Measurements from ENCODE around the gene TRIP6. TPM values are rescaled to one million over a fixed set of nuclear protein-coding genes. Genes with fewer than 3 reads are reported as not detected.
A peak's percentile ranks its signal among the peaks of the same experiment; 100 is the strongest.

Gene TRIP6
- total RNA-seq, 4 donors from 2014 or later: 71.8 to 88.7 (median 81.0) TPM

- TF ChIP-seq CTCF (IDR thresholded peaks at IDR 0.05) (no peak), POLR2A (IDR thresholded peaks at IDR 0.05) (no peak)
- 19 to 31% methylated on average over 16 to 17 of the region's 17 CpGs for WGBS, 2 donors
- intact Hi-C loops (cut with DNase I; ENCODE audit: low total_unique reads): no loop called here
- DNase-seq (ENCODE audit: low spot score in 2 of 2): peak; percentile 47 to 92
- no peak overlapping the region for H3K4me3 ChIP-seq (ENCODE audit: low read depth, poor library complexity, severe bottlenecking)
Measured at GRCh38 chr7:100835903-100836811, 31.0 kb upstream of the TRIP6 start.

- no peak for DNase-seq (ENCODE audit: low spot score in 2 of 2)
- TF ChIP-seq CTCF (IDR thresholded peaks at IDR 0.05) (no peak), POLR2A (IDR thresholded peaks at IDR 0.05) (no peak)
- 14 to 45% methylated on average over 6 of the region's 6 CpGs for WGBS, 2 donors
- intact Hi-C loops (cut with DNase I; ENCODE audit: low total_unique reads): no loop called here
- no peak overlapping the region for H3K4me3 ChIP-seq (ENCODE audit: low read depth, poor library complexity, severe bottlenecking)
Measured at GRCh38 chr7:100836812-100837098, 30.4 kb upstream of the TRIP6 start.

- WGBS, 2 donors: 2 to 3% methylated on average over 37 of the region's 37 CpGs
- no peak overlapping the region for H3K4me3 ChIP-seq (ENCODE audit: low read depth, poor library complexity, severe bottlenecking)
- TF ChIP-seq CTCF (IDR thresholded peaks at IDR 0.05): no peak
- no peak for TF ChIP-seq POLR2A (IDR thresholded peaks at IDR 0.05)
- intact Hi-C loops (cut with DNase I; ENCODE audit: low total_unique reads): no loop called here
- peak; percentile 90 to 98 for DNase-seq (ENCODE audit: low spot score in 2 of 2)
Measured at GRCh38 chr7:100837099-100837836, 29.9 kb upstream of the TRIP6 start.

- TF ChIP-seq POLR2A (IDR thresholded peaks at IDR 0.05) (no peak), CTCF (IDR thresholded peaks at IDR 0.05) (no peak)
- no peak overlapping the region for H3K4me3 ChIP-seq (ENCODE audit: low read depth, poor library complexity, severe bottlenecking)
- intact Hi-C loops (cut with DNase I; ENCODE audit: low total_unique reads): no loop called here
- 94 to 95% methylated on average over 18 of the region's 18 CpGs for WGBS, 2 donors
- DNase-seq (ENCODE audit: low spot score in 2 of 2): no peak
Measured at GRCh38 chr7:100839361-100839760, 27.8 kb upstream of the TRIP6 start.

GRCh38 chr7:100840470-100841100 lies 26.6 kb upstream of the TRIP6 start:
- no peak overlapping the region for H3K4me3 ChIP-seq (ENCODE audit: low read depth, poor library complexity, severe bottlenecking)
- DNase-seq (ENCODE audit: low spot score in 2 of 2): no peak
- intact Hi-C loops (cut with DNase I; ENCODE audit: low total_unique reads): no loop called here
- TF ChIP-seq CTCF (IDR thresholded peaks at IDR 0.05) (no peak), POLR2A (IDR thresholded peaks at IDR 0.05) (no peak)
- WGBS, 2 donors: 77 to 79% methylated on average over 8 of the region's 8 CpGs
